ENCODE data around the gene SYAP1.
"Not testable (repeated sequence)": the region's sequence is repeated elsewhere in the genome, so short reads cannot be mapped to it uniquely, and the experiment has no call there.

Gene SYAP1

GRCh38 chrX:16779815-16780214 is 60.4 kb downstream of the SYAP1 start:
- DNase-seq (ENCODE audit: low read depth in 3 of 3): not testable (repeated sequence)

GRCh38 chrX:16783452-16783851 is 64.0 kb downstream of the SYAP1 start:
- DNase-seq (ENCODE audit: low read depth in 3 of 3): no peak

- not testable (repeated sequence) for DNase-seq (ENCODE audit: low read depth in 3 of 3)
These were observed 65.0 kb downstream of the SYAP1 start for GRCh38 chrX:16784440-16784839.

- DNase-seq (ENCODE audit: low read depth in 3 of 3): no peak
These were observed 66.1 kb downstream of the SYAP1 start for GRCh38 chrX:16785247-16786138.

- DNase-seq (ENCODE audit: low read depth in 3 of 3): peak; percentile 84 to 96 (median 93)
These were observed 66.9 kb downstream of the SYAP1 start, which contains the start of gene TXLNG for GRCh38 chrX:16786139-16786790. Gene TXLNG, plus strand, starts transcription at chrX:16786466. Its CDS starts 22 bp downstream, at chrX:16786488.

- peak in 1 of 3 donors; percentile 38 for DNase-seq (ENCODE audit: low read depth in 3 of 3)
These were observed 67.7 kb downstream of the SYAP1 start for GRCh38 chrX:16786791-16787735.

GRCh38 chrX:16788477-16788876 is 69.1 kb downstream of the SYAP1 start:
- DNase-seq (ENCODE audit: low read depth in 3 of 3): no peak

- no peak for DNase-seq (ENCODE audit: low read depth in 3 of 3)
These were observed 76.9 kb downstream of the SYAP1 start for GRCh38 chrX:16796298-16796697.

- DNase-seq (ENCODE audit: low read depth in 3 of 3): no peak
These were observed 77.9 kb downstream of the SYAP1 start for GRCh38 chrX:16797358-16797757.

GRCh38 chrX:16797841-16798240 is 78.4 kb downstream of the SYAP1 start:
- DNase-seq (ENCODE audit: low read depth in 3 of 3): no peak

- no peak for DNase-seq (ENCODE audit: low read depth in 3 of 3)
These were observed 85.6 kb downstream of the SYAP1 start for GRCh38 chrX:16804923-16805464.

- no peak for DNase-seq (ENCODE audit: low read depth in 3 of 3)
These were observed 88.1 kb downstream of the SYAP1 start for GRCh38 chrX:16807548-16807947.

GRCh38 chrX:16807976-16808542 is 88.6 kb downstream of the SYAP1 start:
- no peak for DNase-seq (ENCODE audit: low read depth in 3 of 3)

GRCh38 chrX:16814597-16814996 is 95.2 kb downstream of the SYAP1 start:
- DNase-seq (ENCODE audit: low read depth in 3 of 3): no peak

Measured in stimulated activated CD4-positive, alpha-beta T cell treated with anti-CD3 and anti-CD28 coated beads, TNF-alpha, amount 100 ng/mL, for 48 hours (primary cell).